ENCODE data around the gene NFKBIE.
A peak's percentile ranks its signal among the peaks of the same experiment; 100 is the strongest.

Gene NFKBIE

DNA sequence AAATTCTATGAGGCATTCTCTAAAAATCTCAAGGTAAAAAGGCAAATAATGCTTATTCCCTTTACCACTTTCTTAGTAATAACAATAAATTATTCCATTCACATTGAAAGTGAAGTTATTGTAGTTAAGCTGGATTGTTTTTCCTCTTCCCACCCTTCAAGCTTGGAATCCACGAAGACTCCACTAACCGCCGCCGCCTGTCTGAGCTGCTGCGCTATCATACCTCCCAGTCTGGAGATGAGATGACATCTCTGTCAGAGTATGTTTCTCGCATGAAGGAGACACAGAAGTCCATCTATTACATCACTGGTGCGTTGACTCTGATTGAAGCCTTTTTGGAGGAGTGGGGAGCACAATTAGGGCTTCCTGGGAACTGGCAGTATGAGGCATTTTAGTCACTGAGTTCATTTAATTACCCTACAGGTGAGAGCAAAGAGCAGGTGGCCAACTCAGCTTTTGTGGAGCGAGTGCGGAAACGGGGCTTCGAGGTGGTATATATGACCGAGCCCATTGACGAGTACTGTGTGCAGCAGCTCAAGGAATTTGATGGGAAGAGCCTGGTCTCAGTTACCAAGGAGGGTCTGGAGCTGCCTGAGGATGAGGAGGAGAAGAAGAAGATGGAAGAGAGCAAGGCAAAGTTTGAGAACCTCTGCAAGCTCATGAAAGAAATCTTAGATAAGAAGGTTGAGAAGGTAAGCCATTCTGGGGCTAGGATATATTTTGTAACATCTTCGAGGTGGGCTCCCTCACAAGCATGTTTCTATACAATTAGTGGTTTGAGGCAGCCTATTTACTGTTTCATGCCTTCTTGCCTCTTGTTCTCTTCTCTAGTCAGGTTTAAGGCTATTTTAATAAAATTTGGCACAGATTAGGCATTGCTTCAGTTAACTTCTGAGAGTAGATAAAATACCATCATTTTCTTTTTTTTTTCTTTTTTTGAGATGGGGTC, 13.5 kb downstream of the NFKBIE start:
- peaks cover 11% of the 10 kb centered on the region for H3K4me1 ChIP-seq (ENCODE audit: control insufficient read depth, insufficient read depth, low read length)
- no peak overlapping the region for H3K9ac ChIP-seq (ENCODE audit: low read depth, low read length)
- no peaks in the 10 kb centered on the region for H3K9me3 ChIP-seq (ENCODE audit: control insufficient read depth, insufficient read depth, low read length)
- no peak overlapping the region for H3K4me3 ChIP-seq (ENCODE audit: low read depth, low read length)
- peaks cover 55% of the 10 kb centered on the region for H3K36me3 ChIP-seq (ENCODE audit: control insufficient read depth, insufficient read depth, low read length)
- no peaks in the 10 kb centered on the region for H3K27me3 ChIP-seq (ENCODE audit: control insufficient read depth, insufficient read depth, low read length)

- H3K27me3 ChIP-seq (ENCODE audit: control insufficient read depth, insufficient read depth, low read length) = no peaks in the 10 kb centered on the region
- H3K9me3 ChIP-seq (ENCODE audit: control insufficient read depth, insufficient read depth, low read length) = no peaks in the 10 kb centered on the region
- H3K4me1 ChIP-seq (ENCODE audit: control insufficient read depth, insufficient read depth, low read length) = peaks cover 11% of the 10 kb centered on the region
- peak overlapping the region; percentile 16 for H3K4me3 ChIP-seq (ENCODE audit: low read depth, low read length)
- H3K36me3 ChIP-seq (ENCODE audit: control insufficient read depth, insufficient read depth, low read length) = peaks cover 55% of the 10 kb centered on the region
- no peak overlapping the region for H3K9ac ChIP-seq (ENCODE audit: low read depth, low read length)
These were observed 14.6 kb downstream of the NFKBIE start for GRCh38 chr6:44250718-44251123.

- H3K9ac ChIP-seq (ENCODE audit: low read depth, low read length) = no peak overlapping the region
- H3K27me3 ChIP-seq (ENCODE audit: control insufficient read depth, insufficient read depth, low read length) = no peaks in the 10 kb centered on the region
- no peaks in the 10 kb centered on the region for H3K9me3 ChIP-seq (ENCODE audit: control insufficient read depth, insufficient read depth, low read length)
- H3K36me3 ChIP-seq (ENCODE audit: control insufficient read depth, insufficient read depth, low read length) = peaks cover 55% of the 10 kb centered on the region
- H3K4me3 ChIP-seq (ENCODE audit: low read depth, low read length) = peak overlapping the region; percentile 16
- peaks cover 14% of the 10 kb centered on the region for H3K4me1 ChIP-seq (ENCODE audit: control insufficient read depth, insufficient read depth, low read length)
These were observed 15.2 kb downstream of the NFKBIE start for GRCh38 chr6:44250067-44250717.

DNA sequence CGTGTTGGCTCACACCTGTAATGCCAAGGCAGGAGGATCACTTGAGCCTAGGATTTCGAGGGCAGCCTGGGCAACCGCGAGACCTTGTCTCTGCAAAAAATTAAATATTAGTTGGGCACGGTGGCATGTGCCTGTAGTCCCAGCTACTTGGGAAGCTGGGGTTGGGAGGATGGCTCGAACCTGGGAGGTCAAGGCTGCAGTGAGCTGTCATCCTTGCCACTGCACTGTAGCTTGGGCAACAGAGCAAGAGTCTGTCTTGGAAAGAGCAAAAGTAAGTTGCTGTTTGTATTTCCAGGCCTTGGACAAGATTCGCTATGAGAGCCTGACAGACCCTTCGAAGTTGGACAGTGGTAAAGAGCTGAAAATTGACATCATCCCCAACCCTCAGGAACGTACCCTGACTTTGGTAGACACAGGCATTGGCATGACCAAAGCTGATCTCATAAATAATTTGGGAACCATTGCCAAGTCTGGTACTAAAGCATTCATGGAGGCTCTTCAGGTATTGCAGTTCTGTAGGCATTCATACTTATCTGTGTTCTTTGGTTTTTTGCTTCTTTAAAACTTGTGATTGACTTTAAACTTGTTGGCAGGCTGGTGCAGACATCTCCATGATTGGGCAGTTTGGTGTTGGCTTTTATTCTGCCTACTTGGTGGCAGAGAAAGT, 16.1 kb downstream of the NFKBIE start:
- Histone ChIP-seq H3K4me1 (ENCODE audit: control insufficient read depth, insufficient read depth, low read length) (peaks cover 18% of the 10 kb centered on the region), H3K36me3 (ENCODE audit: control insufficient read depth, insufficient read depth, low read length) (peaks cover 55% of the 10 kb centered on the region), H3K4me3 (ENCODE audit: low read depth, low read length) (peak overlapping the region; percentile 100), H3K9me3 (ENCODE audit: control insufficient read depth, insufficient read depth, low read length) (no peaks in the 10 kb centered on the region), H3K27me3 (ENCODE audit: control insufficient read depth, insufficient read depth, low read length) (no peaks in the 10 kb centered on the region), H3K9ac (ENCODE audit: low read depth, low read length) (peak overlapping the region; percentile 100)

- H3K9ac ChIP-seq (ENCODE audit: low read depth, low read length) = peak overlapping the region; percentile 100
- H3K4me1 ChIP-seq (ENCODE audit: control insufficient read depth, insufficient read depth, low read length) = peaks cover 18% of the 10 kb centered on the region
- no peaks in the 10 kb centered on the region for H3K27me3 ChIP-seq (ENCODE audit: control insufficient read depth, insufficient read depth, low read length)
- peak overlapping the region; percentile 100 for H3K4me3 ChIP-seq (ENCODE audit: low read depth, low read length)
- no peaks in the 10 kb centered on the region for H3K9me3 ChIP-seq (ENCODE audit: control insufficient read depth, insufficient read depth, low read length)
- peaks cover 50% of the 10 kb centered on the region for H3K36me3 ChIP-seq (ENCODE audit: control insufficient read depth, insufficient read depth, low read length)
These were observed 16.8 kb downstream of the NFKBIE start for GRCh38 chr6:44248579-44248978.

DNA sequence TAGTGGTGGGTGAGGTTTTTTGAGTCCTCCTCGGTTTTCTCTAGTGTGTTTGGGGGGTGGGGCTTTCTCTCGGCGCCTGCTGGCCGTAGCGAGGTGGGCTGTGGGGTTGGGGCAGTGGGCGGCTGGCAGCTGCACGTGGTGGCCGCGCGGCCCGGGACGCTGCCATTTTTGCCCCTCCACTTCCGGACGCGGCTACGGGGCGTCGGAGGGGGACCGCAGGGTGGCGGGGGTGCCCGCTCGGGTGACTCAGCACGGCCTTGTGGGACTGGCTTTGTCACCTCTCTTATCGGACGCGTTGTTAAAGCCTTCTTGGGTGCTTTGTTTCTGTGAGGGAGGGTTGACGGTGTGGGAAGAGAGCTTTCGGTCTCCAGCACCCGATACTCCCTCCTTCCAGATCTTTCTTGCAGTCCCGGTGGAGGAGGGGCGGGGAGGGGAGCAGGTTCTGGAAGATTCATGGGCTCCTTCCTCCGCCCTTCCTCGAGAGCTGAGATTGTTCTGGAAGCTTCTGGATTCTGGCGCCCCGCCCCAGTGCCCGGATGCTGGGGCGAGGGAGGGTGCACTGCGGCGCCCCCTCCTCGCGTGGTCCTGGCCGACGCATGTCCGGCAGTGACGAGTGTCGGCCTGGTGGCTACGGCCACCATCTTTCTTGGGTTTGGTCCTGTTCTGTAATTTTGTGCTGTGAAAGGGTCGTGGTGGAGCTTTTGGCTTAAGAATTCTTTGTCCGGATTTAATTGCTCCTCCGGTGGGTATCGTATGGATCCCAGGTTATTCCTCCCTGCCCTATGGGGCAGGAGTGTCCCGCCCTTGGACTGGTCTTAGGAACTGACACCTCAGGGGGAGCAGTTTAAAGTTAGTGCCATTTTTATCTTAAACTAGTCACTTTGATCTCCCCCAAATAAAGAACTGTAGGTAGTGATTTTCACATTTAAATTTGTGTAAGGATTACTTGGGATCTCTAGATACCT, 17.7 kb downstream of the NFKBIE start:
- Histone ChIP-seq H3K9me3 (ENCODE audit: control insufficient read depth, insufficient read depth, low read length) (no peaks in the 10 kb centered on the region), H3K4me3 (ENCODE audit: low read depth, low read length) (peak overlapping the region; percentile 100), H3K36me3 (ENCODE audit: control insufficient read depth, insufficient read depth, low read length) (peaks cover 42% of the 10 kb centered on the region), H3K27me3 (ENCODE audit: control insufficient read depth, insufficient read depth, low read length) (no peaks in the 10 kb centered on the region), H3K9ac (ENCODE audit: low read depth, low read length) (peak overlapping the region; percentile 100), H3K4me1 (ENCODE audit: control insufficient read depth, insufficient read depth, low read length) (peaks cover 18% of the 10 kb centered on the region)

DNA sequence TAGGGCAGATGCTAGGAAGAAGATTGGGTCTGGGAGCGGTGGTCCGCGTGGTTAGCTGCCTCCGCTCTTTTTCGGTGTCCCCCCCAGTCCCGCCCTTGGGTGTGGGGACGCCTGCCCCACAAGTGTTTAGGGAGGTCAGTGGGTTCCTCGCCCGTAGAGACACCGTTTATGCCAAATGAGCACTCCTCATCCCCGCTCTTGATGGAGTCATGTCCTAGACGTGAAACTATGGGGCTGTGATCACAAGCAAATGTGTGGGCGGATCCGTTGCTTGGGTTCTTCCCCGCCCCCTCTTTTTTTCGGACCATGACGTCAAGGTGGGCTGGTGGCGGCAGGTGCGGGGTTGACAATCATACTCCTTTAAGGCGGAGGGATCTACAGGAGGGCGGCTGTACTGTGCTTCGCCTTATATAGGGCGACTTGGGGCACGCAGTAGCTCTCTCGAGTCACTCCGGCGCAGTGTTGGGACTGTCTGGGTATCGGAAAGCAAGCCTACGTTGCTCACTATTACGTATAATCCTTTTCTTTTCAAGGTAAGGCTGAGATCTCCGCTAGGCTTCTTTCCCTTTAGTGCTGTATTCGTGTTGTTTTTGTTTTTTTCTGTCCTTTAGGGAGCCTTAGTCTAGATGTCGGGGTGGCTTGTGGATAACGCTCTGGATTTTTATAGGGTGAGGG, 18.6 kb downstream of the NFKBIE start, which contains the start of gene HSP90AB1:
TSS of gene HSP90AB1 (plus strand) at position 439 of the 675 bp plus-strand sequence. CDS start 1,529 bp downstream, outside the sequence.
- Histone ChIP-seq H3K9me3 (ENCODE audit: control insufficient read depth, insufficient read depth, low read length) (no peaks in the 10 kb centered on the region), H3K27me3 (ENCODE audit: control insufficient read depth, insufficient read depth, low read length) (no peaks in the 10 kb centered on the region), H3K36me3 (ENCODE audit: control insufficient read depth, insufficient read depth, low read length) (peaks cover 36% of the 10 kb centered on the region), H3K9ac (ENCODE audit: low read depth, low read length) (peak within 1 kb of the TSS; percentile 100), H3K4me1 (ENCODE audit: control insufficient read depth, insufficient read depth, low read length) (peaks cover 18% of the 10 kb centered on the region), H3K4me3 (ENCODE audit: low read depth, low read length) (peak within 1 kb of the TSS; percentile 100)

GRCh38 chr6:44245912-44246662, 19.3 kb downstream of the NFKBIE start:
- H3K9me3 ChIP-seq (ENCODE audit: control insufficient read depth, insufficient read depth, low read length) = no peaks in the 10 kb centered on the region
- H3K4me1 ChIP-seq (ENCODE audit: control insufficient read depth, insufficient read depth, low read length) = peaks cover 18% of the 10 kb centered on the region
- H3K4me3 ChIP-seq (ENCODE audit: low read depth, low read length) = peak overlapping the region; percentile 100
- H3K36me3 ChIP-seq (ENCODE audit: control insufficient read depth, insufficient read depth, low read length) = peaks cover 29% of the 10 kb centered on the region
- H3K9ac ChIP-seq (ENCODE audit: low read depth, low read length) = peak overlapping the region; percentile 96
- H3K27me3 ChIP-seq (ENCODE audit: control insufficient read depth, insufficient read depth, low read length) = no peaks in the 10 kb centered on the region

DNA sequence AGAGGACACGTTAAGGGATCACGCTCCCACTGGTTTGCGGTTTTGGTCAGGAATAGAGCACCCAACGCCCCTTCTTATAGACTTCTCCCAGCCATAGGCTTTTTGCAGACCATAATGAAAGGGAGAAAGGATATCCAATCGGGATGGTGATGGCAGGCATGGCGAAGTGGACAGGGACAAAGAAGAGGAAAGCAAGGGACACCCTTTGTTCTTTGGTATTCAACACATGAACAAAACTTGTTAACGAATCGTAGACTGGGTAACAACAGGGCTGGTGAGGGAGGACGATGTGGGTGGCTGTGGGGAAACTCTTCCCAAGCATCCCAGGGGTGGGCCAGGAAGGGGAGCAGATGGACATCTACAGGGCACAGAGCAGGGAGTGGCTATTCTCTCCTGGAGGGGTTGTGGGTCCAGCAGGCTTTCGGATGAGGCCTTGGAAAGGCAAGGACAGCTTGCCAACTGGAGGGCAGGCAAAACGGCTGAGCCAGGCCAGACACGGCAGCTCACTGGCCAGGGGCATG, 19.9 kb downstream of the NFKBIE start:
- no peaks in the 10 kb centered on the region for H3K9me3 ChIP-seq (ENCODE audit: control insufficient read depth, insufficient read depth, low read length)
- peaks cover 23% of the 10 kb centered on the region for H3K36me3 ChIP-seq (ENCODE audit: control insufficient read depth, insufficient read depth, low read length)
- peak overlapping the region; percentile 56 for H3K9ac ChIP-seq (ENCODE audit: low read depth, low read length)
- peaks cover 18% of the 10 kb centered on the region for H3K4me1 ChIP-seq (ENCODE audit: control insufficient read depth, insufficient read depth, low read length)
- no peaks in the 10 kb centered on the region for H3K27me3 ChIP-seq (ENCODE audit: control insufficient read depth, insufficient read depth, low read length)
- peak overlapping the region; percentile 73 for H3K4me3 ChIP-seq (ENCODE audit: low read depth, low read length)

DNA sequence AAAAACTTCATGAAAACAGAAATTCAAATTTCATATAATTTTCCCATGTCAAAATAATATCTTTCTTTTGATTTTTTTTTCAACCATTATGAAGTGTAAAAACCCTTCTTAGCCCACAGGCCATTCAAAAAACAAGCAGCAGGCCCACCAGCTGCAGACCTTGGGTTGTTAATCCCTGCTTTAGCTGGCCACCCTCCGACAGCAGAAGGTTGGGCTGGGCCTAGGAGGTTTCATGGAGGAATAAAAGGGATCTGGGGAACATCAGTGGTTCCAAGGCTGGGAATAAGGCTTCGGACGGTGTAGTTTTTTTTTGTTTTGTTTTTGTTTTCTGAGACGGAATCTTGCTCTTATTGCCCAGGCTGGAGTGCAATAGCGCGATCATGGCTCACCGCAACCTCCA, 22.0 kb downstream of the NFKBIE start:
- Histone ChIP-seq H3K9ac (ENCODE audit: low read depth, low read length) (no peak overlapping the region), H3K27me3 (ENCODE audit: control insufficient read depth, insufficient read depth, low read length) (no peaks in the 10 kb centered on the region), H3K9me3 (ENCODE audit: control insufficient read depth, insufficient read depth, low read length) (no peaks in the 10 kb centered on the region), H3K4me1 (ENCODE audit: control insufficient read depth, insufficient read depth, low read length) (peaks cover 7% of the 10 kb centered on the region), H3K4me3 (ENCODE audit: low read depth, low read length) (no peak overlapping the region), H3K36me3 (ENCODE audit: control insufficient read depth, insufficient read depth, low read length) (peaks cover 3% of the 10 kb centered on the region)

All from iPS-15b (cell line).